Measurements from ENCODE around the gene PHIP.

GRCh38 chr6:78999737-79000136 is 78.3 kb downstream of the PHIP start:
- TF ChIP-seq CTCF (IDR thresholded peaks at IDR 0.05) (no peak), POLR2A (IDR thresholded peaks at IDR 0.05) (no peak)
